ENCODE results near the gene EIF1AX. TPM values are rescaled to one million over a fixed set of nuclear protein-coding genes. Genes with fewer than 3 reads are reported as not detected.

EIF1AX gene
- total RNA-seq, 4 donors from 2014 or later, result 45.2 to 55.0 (median 46.9) TPM

DNA sequence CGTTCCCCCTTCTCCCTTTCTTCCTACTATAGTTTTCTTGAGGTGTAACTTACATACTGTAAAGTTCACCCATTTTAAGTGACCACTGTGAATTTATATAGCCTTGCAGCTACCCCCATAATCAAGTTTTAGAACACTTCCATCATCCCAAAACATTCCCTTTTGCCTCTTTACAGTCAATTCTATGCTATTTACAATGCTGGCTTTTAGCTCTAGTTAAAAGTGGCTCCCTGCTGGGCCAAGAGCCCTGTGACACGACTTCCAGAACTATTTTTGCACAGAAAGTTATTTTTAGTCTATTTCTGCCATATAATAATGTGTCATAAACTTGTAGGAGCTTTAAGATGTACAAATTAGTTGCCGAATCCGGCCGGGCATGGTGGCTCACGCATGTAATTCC lies 51.8 kb downstream of the EIF1AX start:
- no peak overlapping the region for H3K27ac ChIP-seq (replicated peaks in 1 of 4)
- TF ChIP-seq, protein P1, sequence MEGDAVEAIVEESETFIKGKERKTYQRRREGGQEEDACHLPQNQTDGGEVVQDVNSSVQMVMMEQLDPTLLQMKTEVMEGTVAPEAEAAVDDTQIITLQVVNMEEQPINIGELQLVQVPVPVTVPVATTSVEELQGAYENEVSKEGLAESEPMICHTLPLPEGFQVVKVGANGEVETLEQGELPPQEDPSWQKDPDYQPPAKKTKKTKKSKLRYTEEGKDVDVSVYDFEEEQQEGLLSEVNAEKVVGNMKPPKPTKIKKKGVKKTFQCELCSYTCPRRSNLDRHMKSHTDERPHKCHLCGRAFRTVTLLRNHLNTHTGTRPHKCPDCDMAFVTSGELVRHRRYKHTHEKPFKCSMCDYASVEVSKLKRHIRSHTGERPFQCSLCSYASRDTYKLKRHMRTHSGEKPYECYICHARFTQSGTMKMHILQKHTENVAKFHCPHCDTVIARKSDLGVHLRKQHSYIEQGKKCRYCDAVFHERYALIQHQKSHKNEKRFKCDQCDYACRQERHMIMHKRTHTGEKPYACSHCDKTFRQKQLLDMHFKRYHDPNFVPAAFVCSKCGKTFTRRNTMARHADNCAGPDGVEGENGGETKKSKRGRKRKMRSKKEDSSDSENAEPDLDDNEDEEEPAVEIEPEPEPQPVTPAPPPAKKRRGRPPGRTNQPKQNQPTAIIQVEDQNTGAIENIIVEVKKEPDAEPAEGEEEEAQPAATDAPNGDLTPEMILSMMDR (IDR thresholded peaks at IDR 0.05), result no peak
- no peak for TF ChIP-seq EP300 (IDR thresholded peaks at IDR 0.05)
- no peak for TF ChIP-seq POLR2AphosphoS5 (IDR thresholded peaks at IDR 0.05)
- TF ChIP-seq POLR2A (IDR thresholded peaks at IDR 0.05; ENCODE audit: low read depth), result no peak
- intact Hi-C loops (cut with DNase I), result no loop called here
- no peaks in the 10 kb centered on the region for H3K4me1 ChIP-seq
- H3K4me3 ChIP-seq, result no peak overlapping the region
- no peaks in the 10 kb centered on the region for H3K36me3 ChIP-seq
- peaks cover 0 to 5% (median 0%) of the 10 kb centered on the region in 4 donors for H3K27me3 ChIP-seq
- H3K9me3 ChIP-seq, result no peaks in the 10 kb centered on the region
- DNase-seq (ENCODE audit: extremely low spot score), result no peak
- 65% methylated on average over 6 of the region's 6 CpGs for WGBS

DNA sequence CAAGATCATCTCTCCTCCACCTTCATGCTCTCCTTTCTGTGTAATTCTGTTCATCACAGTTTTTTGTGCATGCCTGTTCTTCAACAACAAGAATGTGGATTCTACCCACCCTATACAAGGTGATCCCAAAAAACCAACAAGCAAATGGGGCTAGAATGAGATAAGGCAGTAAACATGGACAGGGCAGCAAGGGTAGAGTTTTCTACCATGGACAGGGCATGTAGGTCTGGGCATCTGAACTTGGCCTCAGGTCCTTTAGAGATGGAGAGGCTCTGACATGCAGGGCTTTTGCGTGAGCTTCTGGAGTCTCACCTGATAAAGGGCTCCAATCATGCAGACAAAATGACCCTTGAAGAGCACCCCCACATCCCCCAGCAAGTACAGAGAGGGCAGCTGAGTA lies 61.4 kb downstream of the EIF1AX start:
- Histone ChIP-seq H3K27ac (replicated peaks in 1 of 4) (no peak overlapping the region), H3K4me1 (no peaks in the 10 kb centered on the region)

More for the DNA sequence above, 61.4 kb downstream of the EIF1AX start:
- H3K36me3 ChIP-seq, result no peaks in the 10 kb centered on the region
- TF ChIP-seq POLR2A (IDR thresholded peaks at IDR 0.05; ENCODE audit: low read depth), result no peak
- TF ChIP-seq POLR2AphosphoS5 (IDR thresholded peaks at IDR 0.05), result no peak
- TF ChIP-seq EP300 (IDR thresholded peaks at IDR 0.05), result no peak
- TF ChIP-seq, protein P1 (IDR thresholded peaks at IDR 0.05), result no peak
- no peak for DNase-seq (ENCODE audit: extremely low spot score)
- H3K9me3 ChIP-seq, result no peaks in the 10 kb centered on the region
- no peak overlapping the region for H3K4me3 ChIP-seq
- intact Hi-C loops (cut with DNase I), result no loop called here
- no peaks in the 10 kb centered on the region for H3K27me3 ChIP-seq
- WGBS, result 80% methylated on average over 1 of the region's 1 CpG

Small RNA genes within 50 kb of the gene (small RNA-seq; reads per million reads assigned to genes)
- 38.0 to 42.9 (median 41.6) reads per million in 3 donors for gene RF00493
- 0 reads per million in 3 donors for gene RF00494

Other genes with a start within 250 kb of the EIF1AX start
- gene BCLAF3, start 150.8 kb downstream of the EIF1AX start, total RNA-seq, result 1 to 10 TPM; 7.0 to 10.0 (median 8.7) TPM
- under 1 TPM; 0.19 to 0.83 (median 0.44) TPM for gene MAP7D2, start 24.9 kb downstream of the EIF1AX start, total RNA-seq
- gene RPS6KA3, start 125.1 kb upstream of the EIF1AX start, total RNA-seq, result 10 to 100 TPM; 36.1 to 41.6 (median 39.0) TPM

All from esophagus muscularis mucosa (tissue), 4 donors.